ENCODE results near the gene LRPPRC. TPM values are rescaled to one million over a fixed set of nuclear protein-coding genes. Genes with fewer than 3 reads are reported as not detected.
A peak's percentile ranks its signal among the peaks of the same experiment; 100 is the strongest.

Gene LRPPRC
- total RNA-seq, 1 donor from 2014 or later = 214 TPM

- Mint-ChIP-seq H3K4me3 (no peak overlapping the region), H3K36me3 (no peaks in the 10 kb centered on the region), H3K27ac (no peak overlapping the region), H3K27me3 (ENCODE audit: insufficient read depth, low read depth) (no peaks in the 10 kb centered on the region), H3K4me1 (peaks cover 10% of the 10 kb centered on the region), H3K9me3 (peaks cover 4% of the 10 kb centered on the region)
- no peaks in the 10 kb centered on the region for H3K27me3 ChIP-seq
- no peak overlapping the region for H3K27ac ChIP-seq
- no peaks in the 10 kb centered on the region for H3K79me2 ChIP-seq (ENCODE audit: low read depth)
- TF ChIP-seq EZH2 (IDR thresholded peaks at IDR 0.05) = no peak
- no peak for TF ChIP-seq CTCF (IDR thresholded peaks at IDR 0.05)
- no peak for TF ChIP-seq EZH2phosphoT487 (IDR thresholded peaks at IDR 0.05)
- no peaks in the 10 kb centered on the region for H3K4me1 ChIP-seq
- no peaks in the 10 kb centered on the region for H4K20me1 ChIP-seq (ENCODE audit: low read depth)
- H3K9me3 ChIP-seq (ENCODE audit: low read depth) = no peaks in the 10 kb centered on the region
- H3K4me3 ChIP-seq = no peak overlapping the region
- H3K36me3 ChIP-seq = no peaks in the 10 kb centered on the region
- no peaks in the 10 kb centered on the region for H3F3A ChIP-seq (ENCODE audit: low read depth)
- H2AFZ ChIP-seq (replicated peaks) = peak overlapping the region; percentile 17
- DNase-seq (ENCODE audit: low spot score) = no peak
- no peak overlapping the region for H3K4me2 ChIP-seq
- H3K9ac ChIP-seq = no peak overlapping the region
These were observed 157.8 kb downstream of the LRPPRC start for GRCh38 chr2:43837831-43838559.

GRCh38 chr2:43837033-43837432 is 158.8 kb downstream of the LRPPRC start:
- H3K27ac Mint-ChIP-seq = no peak overlapping the region
- no peak overlapping the region for H3K4me3 ChIP-seq

More at GRCh38 chr2:43837033-43837432, 158.8 kb downstream of the LRPPRC start:
- H3K4me3 Mint-ChIP-seq = no peak overlapping the region
- no peak overlapping the region for H3K27ac ChIP-seq
- no peaks in the 10 kb centered on the region for H3K27me3 Mint-ChIP-seq (ENCODE audit: insufficient read depth, low read depth)
- no peaks in the 10 kb centered on the region for H4K20me1 ChIP-seq (ENCODE audit: low read depth)
- peaks cover 10% of the 10 kb centered on the region for H3K4me1 Mint-ChIP-seq
- H3F3A ChIP-seq (ENCODE audit: low read depth) = no peaks in the 10 kb centered on the region
- H3K36me3 Mint-ChIP-seq = no peaks in the 10 kb centered on the region
- no peak overlapping the region for H3K9ac ChIP-seq
- H3K4me1 ChIP-seq = no peaks in the 10 kb centered on the region
- H3K4me2 ChIP-seq = no peak overlapping the region
- H3K79me2 ChIP-seq (ENCODE audit: low read depth) = no peaks in the 10 kb centered on the region
- no peaks in the 10 kb centered on the region for H3K36me3 ChIP-seq
- TF ChIP-seq EZH2phosphoT487 (IDR thresholded peaks at IDR 0.05) (no peak), EZH2 (IDR thresholded peaks at IDR 0.05) (no peak), CTCF (IDR thresholded peaks at IDR 0.05) (no peak)
- peaks cover 4% of the 10 kb centered on the region for H3K9me3 Mint-ChIP-seq
- no peak for DNase-seq (ENCODE audit: low spot score)
- H3K9me3 ChIP-seq (ENCODE audit: low read depth) = no peaks in the 10 kb centered on the region
- no peaks in the 10 kb centered on the region for H3K27me3 ChIP-seq
- no peak overlapping the region for H2AFZ ChIP-seq (replicated peaks)

Small RNAs within 50 kb of the gene (small RNA-seq; reads per million reads assigned to genes)
- gene RN7SL455P (not detected), gene RNU6-1048P (not detected)

Other genes with a start within 250 kb of the LRPPRC start
- 37.6 and 92.1 TPM in 2 replicates for gene DYNC2LI1, start 221.9 kb downstream of the LRPPRC start, total RNA-seq (ENCODE audit: low replicate concordance)
- not detected in 2 replicates for gene ABCG5, start 157.2 kb downstream of the LRPPRC start, total RNA-seq (ENCODE audit: low replicate concordance)
- gene ABCG8, start 157.0 kb downstream of the LRPPRC start, total RNA-seq (ENCODE audit: low replicate concordance) = not detected in 2 replicates
- 57.6 and 86.6 TPM in 2 replicates for gene PPM1B, start 172.9 kb upstream of the LRPPRC start, total RNA-seq (ENCODE audit: low replicate concordance)

Data from neural progenitor cell (in vitro differentiated cells).